OCI-LY7 (cell line): ENCODE results near the gene STAC.

ENCODE experiments used
- EZH2phosphoT487 ChIP-seq: fragments of 200-600 bp; sonication (generic); IDR thresholded peaks from 2 replicates; pipeline ENCODE4 v1.6.1; 2018; ENCODE audit warnings: low read depth, borderline replicate concordance, mild to moderate bottlenecking, mixed run types, antibody characterized with exemption, low read length, moderate library complexity, mixed read lengths
- TF ChIP-seq, protein P1 (sequence below): fragments of 200-600 bp; sonication (generic); conservative IDR thresholded peaks from 2 replicates; pipeline ENCODE4 v1.5.1; 2014; ENCODE audit warnings: mild to moderate bottlenecking, antibody characterized with exemption, low read length, moderate library complexity, mixed read lengths

DNA sequence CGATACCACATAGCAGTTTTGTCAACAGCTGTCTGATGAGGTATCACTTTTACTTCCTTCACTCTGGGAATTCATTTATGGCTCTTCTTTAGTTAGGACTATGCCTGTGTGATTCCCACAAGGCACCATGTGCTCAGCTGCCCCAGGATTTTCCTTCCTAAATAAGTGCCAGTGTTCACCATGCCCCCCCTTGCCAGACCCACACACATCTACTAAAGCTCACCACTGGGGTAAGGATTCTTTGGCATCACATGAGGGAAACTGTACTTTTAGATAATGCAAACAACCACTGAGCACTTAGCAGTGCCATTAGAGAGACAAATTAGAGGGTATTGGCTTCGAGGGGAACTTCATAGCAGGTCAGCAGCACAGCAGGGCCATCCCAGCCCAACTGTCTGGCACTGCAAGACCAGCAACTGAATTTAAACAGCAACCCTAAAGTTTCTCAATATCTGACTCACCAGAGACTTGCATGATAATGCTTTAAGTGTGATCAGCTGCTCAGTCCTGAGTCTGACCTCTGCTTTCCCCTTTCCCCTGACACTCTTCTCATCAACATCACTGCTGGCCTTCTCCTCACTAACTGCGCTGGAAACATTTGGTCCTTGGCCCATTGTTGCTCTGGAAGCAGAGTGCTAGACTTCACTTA is 114.3 kb downstream of the STAC start:
- TF ChIP-seq, protein P1, sequence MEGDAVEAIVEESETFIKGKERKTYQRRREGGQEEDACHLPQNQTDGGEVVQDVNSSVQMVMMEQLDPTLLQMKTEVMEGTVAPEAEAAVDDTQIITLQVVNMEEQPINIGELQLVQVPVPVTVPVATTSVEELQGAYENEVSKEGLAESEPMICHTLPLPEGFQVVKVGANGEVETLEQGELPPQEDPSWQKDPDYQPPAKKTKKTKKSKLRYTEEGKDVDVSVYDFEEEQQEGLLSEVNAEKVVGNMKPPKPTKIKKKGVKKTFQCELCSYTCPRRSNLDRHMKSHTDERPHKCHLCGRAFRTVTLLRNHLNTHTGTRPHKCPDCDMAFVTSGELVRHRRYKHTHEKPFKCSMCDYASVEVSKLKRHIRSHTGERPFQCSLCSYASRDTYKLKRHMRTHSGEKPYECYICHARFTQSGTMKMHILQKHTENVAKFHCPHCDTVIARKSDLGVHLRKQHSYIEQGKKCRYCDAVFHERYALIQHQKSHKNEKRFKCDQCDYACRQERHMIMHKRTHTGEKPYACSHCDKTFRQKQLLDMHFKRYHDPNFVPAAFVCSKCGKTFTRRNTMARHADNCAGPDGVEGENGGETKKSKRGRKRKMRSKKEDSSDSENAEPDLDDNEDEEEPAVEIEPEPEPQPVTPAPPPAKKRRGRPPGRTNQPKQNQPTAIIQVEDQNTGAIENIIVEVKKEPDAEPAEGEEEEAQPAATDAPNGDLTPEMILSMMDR: no peak
- TF ChIP-seq EZH2phosphoT487: no peak
